ENCODE data around the gene HAGHL. TPM values are rescaled to one million over a fixed set of nuclear protein-coding genes. Genes with fewer than 3 reads are reported as not detected.

Gene HAGHL
- total and polyA plus RNA-seq, 2 of the 8 experiments (the other 6 are each of a cell fraction or from before 2014, with no cell fraction given), result 26.6 to 26.9 TPM

DNA sequence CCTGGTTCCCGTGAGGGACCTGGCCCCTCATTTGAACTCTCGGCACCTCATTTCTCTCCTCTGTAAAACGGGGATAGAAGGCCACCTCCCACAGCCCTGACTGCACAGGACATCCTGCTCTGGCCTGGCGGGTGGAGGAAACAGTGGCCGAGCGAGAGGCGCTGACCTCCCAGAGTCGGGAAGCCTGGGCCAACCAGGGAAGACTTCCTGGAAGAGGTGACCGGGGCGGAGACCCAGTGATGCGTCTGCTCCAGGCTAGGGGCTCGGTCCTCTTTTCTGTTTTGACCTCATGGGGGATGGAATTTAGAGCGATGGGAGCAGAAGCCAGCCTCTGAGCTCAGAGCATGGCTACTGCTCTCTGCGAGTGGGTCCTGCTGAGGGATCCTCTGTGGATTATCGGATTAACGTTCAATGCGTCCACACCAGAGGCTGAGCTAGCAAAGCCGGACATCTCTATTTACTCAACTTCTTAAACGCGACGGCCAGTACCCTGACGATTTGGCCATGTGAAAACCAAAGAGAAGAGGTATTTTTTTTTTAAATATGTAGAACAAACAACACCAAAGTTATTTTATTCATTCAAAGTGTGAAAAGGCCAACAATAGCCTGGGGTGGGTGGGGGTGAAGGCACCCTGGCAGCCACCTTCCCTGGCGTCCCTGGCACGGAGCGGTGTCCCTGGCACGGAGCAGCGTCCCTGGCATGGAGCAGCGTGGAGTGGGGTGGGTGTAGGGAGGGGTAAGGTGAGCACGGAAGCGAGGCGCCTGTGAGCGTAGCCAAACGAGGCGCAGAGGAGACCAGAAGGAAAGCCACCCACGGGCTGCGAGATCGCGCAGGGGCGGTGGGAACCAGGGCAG lies 24.5 kb downstream of the HAGHL start (continued):
- TF ChIP-seq SAP30 (IDR thresholded peaks at IDR 0.05; ENCODE audit: insufficient read depth, insufficient replicate concordance, low read length) (no peak), JUN (IDR thresholded peaks at IDR 0.05; ENCODE audit: low read depth, low read length) (no peak)

All from H1 (cell line).